Measurements from ENCODE around the gene UBE2G2. TPM values are rescaled to one million over a fixed set of nuclear protein-coding genes. Genes with fewer than 3 reads are reported as not detected.

UBE2G2 gene
- total RNA-seq, 1 experiment from 2014 or later: 121 TPM

GRCh38 chr21:44752671-44753235 is 48.9 kb downstream of the UBE2G2 start:
- H2AFZ ChIP-seq (ENCODE audit: low read length): no peak overlapping the region

More at GRCh38 chr21:44752671-44753235, 48.9 kb downstream of the UBE2G2 start:
- Mint-ChIP-seq H3K4me3 (peak overlapping the region in 1 of 2 experiments; percentile 27; a peak in 2 of 5 replicates), H3K27ac (peak overlapping the region in 2 of 3 experiments; percentile 49 to 62; a peak in 1 of 7 replicates), H3K9me3 (peaks cover under 1 to 11% of the 10 kb centered on the region in 2 experiments), H3K27me3 (ENCODE audit: low read depth) (peaks cover 21% of the 10 kb centered on the region), H3K4me1 (peaks cover 26 to 40% of the 10 kb centered on the region in 2 experiments), H3K36me3 (ENCODE audit: insufficient read depth in 1 of 3, low read depth in 3 of 3) (peaks cover 5 to 15% (median 14%) of the 10 kb centered on the region in 3 experiments; a peak in 5 of 7 replicates)
- H4K8ac ChIP-seq (replicated peaks; ENCODE audit: insufficient read length, low read depth, low read length): peak overlapping the region; percentile 81
- no peak overlapping the region for H3K14ac ChIP-seq (ENCODE audit: insufficient read depth, low read length)
- no peaks in the 10 kb centered on the region for H3K79me2 ChIP-seq (ENCODE audit: insufficient read depth, low read length)
- H3K23me2 ChIP-seq (ENCODE audit: insufficient read length, low read depth, low read length, poor library complexity, severe bottlenecking): peaks cover 5% of the 10 kb centered on the region
- H3K27me3 ChIP-seq (ENCODE audit: insufficient read depth, low read length): no peaks in the 10 kb centered on the region
- H3K9ac ChIP-seq (ENCODE audit: extremely low read depth, insufficient read length, low read length): no peak overlapping the region
- H3K79me1 ChIP-seq (ENCODE audit: insufficient read depth, low read depth, low read length, poor library complexity, severe bottlenecking): no peaks in the 10 kb centered on the region
- H4K20me1 ChIP-seq (ENCODE audit: control insufficient read depth, insufficient read depth, insufficient read length): no peaks in the 10 kb centered on the region
- H3K56ac ChIP-seq (ENCODE audit: insufficient read length, low read depth, low read length): no peak overlapping the region
- no peak overlapping the region for H4K5ac ChIP-seq (ENCODE audit: insufficient read length, low read depth, low read length)
- H2AK5ac ChIP-seq (ENCODE audit: insufficient read length, low read length): no peak overlapping the region
- H3T11ph ChIP-seq (ENCODE audit: low read length): no peak overlapping the region
- no peak overlapping the region for H4K91ac ChIP-seq (ENCODE audit: insufficient read length, low read depth, low read length)
- H2BK5ac ChIP-seq (ENCODE audit: insufficient read length, low read length): no peak overlapping the region
- H3K4ac ChIP-seq (ENCODE audit: low read depth, low read length): no peak overlapping the region
- H2BK15ac ChIP-seq (ENCODE audit: low read depth, low read length): no peak overlapping the region
- H2BK20ac ChIP-seq (ENCODE audit: low read depth, low read length, poor library complexity, severe bottlenecking): no peak overlapping the region
- no CpG with 5 or more reads among the region's 11 CpGs for WGBS (ENCODE audit: extremely low coverage, insufficient read length, low lambda C conversion rate)
- peak; percentile 18; the same call in 1 of the 3 replicates for TF ChIP-seq CTCF (conservative IDR thresholded peaks at IDR 0.05)
- no peak overlapping the region for H2BK12ac ChIP-seq (ENCODE audit: insufficient read length, low read depth, low read length)
- H3K27ac ChIP-seq (ENCODE audit: insufficient read length, low read depth, low read length): no peak overlapping the region
- no peak overlapping the region for H3K23ac ChIP-seq (ENCODE audit: insufficient read length, low read depth, low read length)
- peaks cover 3% of the 10 kb centered on the region; the same call in 1 of the 2 replicates for H3K4me1 ChIP-seq (ENCODE audit: insufficient read depth, low read length)
- no peak for DNase-seq
- H3K9me3 ChIP-seq (ENCODE audit: control insufficient read depth, low read depth, low read length): no peaks in the 10 kb centered on the region
- H3K18ac ChIP-seq (ENCODE audit: insufficient read length, low read depth, low read length): no peak overlapping the region
- no peak overlapping the region for H3K4me2 ChIP-seq (ENCODE audit: insufficient read depth, insufficient read length, low read length)
- no peak overlapping the region for H2BK120ac ChIP-seq (ENCODE audit: low read depth, low read length, poor library complexity, severe bottlenecking)

Data from H9 (cell line).